Endothelial cell of umbilical vein (primary cell): ENCODE results near the gene PROC. TPM values are rescaled to one million over a fixed set of nuclear protein-coding genes. Genes with fewer than 3 reads are reported as not detected.

Source experiments
- BruUV-seq: library from RNA; stranded (reverse); fragments of 400-500 nt; replicated peaks from 2 replicates; lab custom pipeline; 2021; lab: Mats Ljungman, UMichigan
- CTCF ChIA-PET: fragments of 300-600, 350-600 bp; sonication (Branson Sonifier 250); formaldehyde crosslinking; loops from one replicate; lab custom pipeline; 2021; ENCODE audit warnings: antibody characterized with exemption, inconsistent platforms; lab: Charles Lee
- POLR2A ChIA-PET: fragments of 300-600, 350-600 bp; sonication (Branson Sonifier 250); formaldehyde crosslinking; loops from one replicate; lab custom pipeline; 2021; ENCODE audit warnings: antibody characterized with exemption, inconsistent platforms; lab: Charles Lee
- DNase-seq: peaks from one replicate; pipeline ENCODE4 v3.0.0-alpha.2; 2011; ENCODE audit warnings: low read depth, low spot score
- FAIRE-seq: peaks from 2 replicates; lab custom pipeline; 2011; peaks lifted over from hg19 to GRCh38; lab: Jason Lieb, UNC
- H2AFZ ChIP-seq: 2 replicates; pipeline ENCODE4 v1.6.0; 2012; ENCODE audit warnings: low read depth, low read length, control low read depth, inconsistent platforms
- H3K27ac ChIP-seq: 2 replicates; pipeline ENCODE4 v1.5.1; 2011; ENCODE audit warnings: low read depth, mild to moderate bottlenecking, control low read depth, low read length, moderate library complexity; ENCODE audit not compliant: insufficient read depth
- H3K27me3 ChIP-seq, 2 experiments: 2 replicates each; pipeline versions ENCODE4 v1.6.0 to v1.6.1; 2011; ENCODE audit warnings: low read length in 2 of 2, mixed read lengths in 1 of 2; ENCODE audit not compliant: control insufficient read depth in 2 of 2, insufficient read depth in 2 of 2
- H3K36me3 ChIP-seq, 2 experiments: 2 replicates in 1 of 2; 3 replicates in 1 of 2; pipeline ENCODE4 v1.5.1; 2011; ENCODE audit warnings: low read length in 2 of 2, mild to moderate bottlenecking in 1 of 2, moderate library complexity in 1 of 2; ENCODE audit not compliant: control insufficient read depth in 2 of 2, insufficient read depth in 2 of 2; ENCODE audit errors: extremely low read depth in 1 of 2
- H3K4me1 ChIP-seq: 3 replicates; pipeline ENCODE4 v1.5.1; 2011; ENCODE audit warnings: mild to moderate bottlenecking, low read length; ENCODE audit not compliant: control insufficient read depth, insufficient read depth; ENCODE audit errors: extremely low read depth
- H3K4me2 ChIP-seq: 2 replicates; pipeline ENCODE4 v1.6.1; 2011; ENCODE audit warnings: low read length, control low read depth, mixed read lengths; ENCODE audit not compliant: insufficient read depth
- H3K4me3 ChIP-seq, 3 experiments: fragments of 200-600 bp in 1 of 3; sonication (generic), shearing (Covaris generic) in 1 of 3; replicated peaks in 1 of 3; 2 replicates each; pipeline ENCODE4 v1.5.1; 2011 to 2016; ENCODE audit warnings: control low read depth in 3 of 3, low read length in 3 of 3, mild to moderate bottlenecking in 2 of 3, inconsistent platforms in 1 of 3, low read depth in 1 of 3, moderate library complexity in 1 of 3; ENCODE audit not compliant: insufficient read depth in 1 of 3
- H3K79me2 ChIP-seq: 2 replicates; pipeline ENCODE4 v1.6.0; 2012; ENCODE audit warnings: low read length, inconsistent platforms; ENCODE audit not compliant: control insufficient read depth, insufficient read depth
- H3K9ac ChIP-seq: replicated peaks from 2 replicates; pipeline ENCODE3; 2011; ENCODE audit warnings: low read length, control low read depth; ENCODE audit not compliant: insufficient read depth; ENCODE audit errors: extremely low read depth
- H3K9me1 ChIP-seq: replicated peaks from 3 replicates; pipeline ENCODE4 v1.6.0; 2011; ENCODE audit warnings: mild to moderate bottlenecking, low read length; ENCODE audit not compliant: control insufficient read depth, insufficient read depth; ENCODE audit errors: extremely low read depth
- H3K9me3 ChIP-seq: replicated peaks from 2 replicates; pipeline ENCODE4 v1.5.1; 2012; ENCODE audit warnings: low read length, inconsistent platforms; ENCODE audit not compliant: control insufficient read depth, insufficient read depth
- H4K20me1 ChIP-seq: replicated peaks from 2 replicates; pipeline ENCODE3; 2011; ENCODE audit warnings: mild to moderate bottlenecking, low read length; ENCODE audit not compliant: control insufficient read depth, insufficient read depth; ENCODE audit errors: extremely low read depth
- EZH2 ChIP-seq: IDR thresholded peaks from 2 replicates; pipeline ENCODE4 v1.6.1; 2012; ENCODE audit warnings: borderline replicate concordance, low read depth, mild to moderate bottlenecking, moderate library complexity, low read length, inconsistent platforms; ENCODE audit not compliant: severe bottlenecking
- FOS ChIP-seq: IDR thresholded peaks from 2 replicates; pipeline ENCODE4 v1.6.1; 2011; ENCODE audit warnings: mild to moderate bottlenecking, low read length, moderate library complexity, borderline replicate concordance; ENCODE audit not compliant: insufficient read depth
- GATA2 ChIP-seq: IDR thresholded peaks from 2 replicates; pipeline ENCODE4 v1.7.0; 2011; ENCODE audit warnings: low read depth, mild to moderate bottlenecking, moderate library complexity, mixed read lengths, low read length; ENCODE audit not compliant: insufficient read length, insufficient read depth
- JUN ChIP-seq: IDR thresholded peaks from 2 replicates; pipeline ENCODE4 v1.6.1; 2011; ENCODE audit warnings: borderline replicate concordance, low read depth; ENCODE audit not compliant: insufficient read length, insufficient read depth
- MAX ChIP-seq: IDR thresholded peaks from 2 replicates; pipeline ENCODE4 v1.6.1; 2011; ENCODE audit not compliant: insufficient read depth, insufficient read length
- MYC ChIP-seq: IDR thresholded peaks from one replicate; pipeline ENCODE4 v1.6.1; 2011; ENCODE audit warnings: mild to moderate bottlenecking, low read depth, low read length
- POLR2A ChIP-seq: IDR thresholded peaks from 2 replicates; pipeline ENCODE4 v1.6.1; 2012; ENCODE audit warnings: low read depth, mild to moderate bottlenecking, control low read depth, low read length
- POLR2AphosphoS5 ChIP-seq: IDR thresholded peaks from 2 replicates; pipeline ENCODE4 v1.6.1; 2012; ENCODE audit warnings: low read depth, mild to moderate bottlenecking, control low read depth, low read length, moderate library complexity; ENCODE audit not compliant: insufficient read depth
- dilution Hi-C: fragments of 300-500 bp; cut with MboI; formaldehyde crosslinking; loops from one replicate; pipeline ENCODE4 v1.15.0; 2019; ENCODE audit warnings: low sequenced_read_pairs; ENCODE audit not compliant: extremely low pct_ligation_motif_present
- intact Hi-C: fragments of 100-400 bp; cut with micrococcal nuclease; formaldehyde crosslinking; loops from one replicate; pipeline ENCODE4 v1.10.0; 2022
- polyA plus RNA-seq, 4 experiments: library from polyadenylated mRNA; depleted of rRNA in 3 of 4; stranded (reverse) in 3 of 4; unstranded in 1 of 4; fragments of >200 nt; gene quantifications; 2 replicates each; pipeline versions ENCODE4 v1.2.1 to v1.2.3, GENCODE V29; 2011 to 2012; ENCODE audit warnings: missing spikeins in 1 of 4
- total RNA-seq: library from RNA; stranded (reverse); gene quantifications from 2 replicates; pipeline ENCODE4 v1.2.3, GENCODE V29; 2021
- TF ChIP-seq, protein P1 (sequence below), 2 donors: IDR thresholded peaks; 1 replicate in 1 of 2; 2 replicates in 1 of 2; pipeline ENCODE4 v1.5.1; 2011; ENCODE audit warnings: low read length in 2 of 2, mild to moderate bottlenecking in 2 of 2, moderate library complexity in 2 of 2, control low read depth in 1 of 2, inconsistent platforms in 1 of 2, low read depth in 1 of 2; ENCODE audit not compliant: insufficient read depth in 1 of 2; ENCODE audit errors: extremely low read depth in 1 of 2

The PROC gene
- total and polyA plus RNA-seq, 2 donors (not counting 3 experiments of a cell fraction or from before 2014, with no cell fraction given) = not detected

DNA sequence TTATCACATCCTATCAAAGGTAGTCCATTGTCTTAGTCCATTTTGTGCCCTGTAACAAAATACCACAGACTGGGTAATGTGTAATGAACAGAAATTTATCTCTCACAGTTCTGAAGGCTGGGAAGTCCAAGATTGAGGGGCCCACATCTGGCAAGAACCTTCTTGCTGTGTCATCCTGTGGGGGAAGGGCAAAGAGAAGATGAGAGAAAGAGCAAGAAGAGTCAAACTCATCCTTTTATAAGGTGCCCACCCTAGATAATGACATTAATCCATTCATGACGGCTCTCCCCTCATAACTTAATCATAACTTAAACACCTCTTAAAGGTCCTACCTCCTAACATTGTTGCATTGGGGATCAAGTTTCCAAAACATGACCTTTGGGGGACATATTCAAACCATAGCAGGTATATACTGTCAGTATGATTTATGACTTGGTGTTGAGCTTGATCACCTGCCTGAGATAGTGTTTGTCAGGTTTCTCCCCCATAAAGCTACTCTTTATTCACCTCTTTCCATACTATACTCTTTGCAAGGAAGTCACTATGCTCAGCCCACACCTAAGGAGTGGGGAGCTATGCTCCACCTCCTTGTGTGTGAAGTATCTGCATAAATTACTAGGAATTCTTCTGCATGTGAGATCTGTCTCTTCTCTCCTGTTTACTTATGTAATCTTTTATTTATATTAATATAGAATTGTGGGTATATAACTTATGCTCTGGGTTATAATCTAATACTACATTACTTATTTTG lies 25.2 kb upstream of the PROC start:
- BruUV-seq = no TSS peak
- CTCF ChIA-PET = no interaction called here

More for the DNA sequence above, 25.2 kb upstream of the PROC start:
- intact Hi-C loops (no loop called here), dilution Hi-C loops (no loop called here)
- no peaks in the 10 kb centered on the region for H4K20me1 ChIP-seq
- FAIRE-seq (no peak), DNase-seq (no peak)
- H3K4me3 ChIP-seq = no peak overlapping the region
- no peak overlapping the region for H3K27ac ChIP-seq
- no peak overlapping the region for H3K9ac ChIP-seq
- H3K4me1 ChIP-seq = peaks cover 7% of the 10 kb centered on the region
- no peak overlapping the region for H3K4me2 ChIP-seq
- TF ChIP-seq FOS = no peak
- TF ChIP-seq, protein P1, sequence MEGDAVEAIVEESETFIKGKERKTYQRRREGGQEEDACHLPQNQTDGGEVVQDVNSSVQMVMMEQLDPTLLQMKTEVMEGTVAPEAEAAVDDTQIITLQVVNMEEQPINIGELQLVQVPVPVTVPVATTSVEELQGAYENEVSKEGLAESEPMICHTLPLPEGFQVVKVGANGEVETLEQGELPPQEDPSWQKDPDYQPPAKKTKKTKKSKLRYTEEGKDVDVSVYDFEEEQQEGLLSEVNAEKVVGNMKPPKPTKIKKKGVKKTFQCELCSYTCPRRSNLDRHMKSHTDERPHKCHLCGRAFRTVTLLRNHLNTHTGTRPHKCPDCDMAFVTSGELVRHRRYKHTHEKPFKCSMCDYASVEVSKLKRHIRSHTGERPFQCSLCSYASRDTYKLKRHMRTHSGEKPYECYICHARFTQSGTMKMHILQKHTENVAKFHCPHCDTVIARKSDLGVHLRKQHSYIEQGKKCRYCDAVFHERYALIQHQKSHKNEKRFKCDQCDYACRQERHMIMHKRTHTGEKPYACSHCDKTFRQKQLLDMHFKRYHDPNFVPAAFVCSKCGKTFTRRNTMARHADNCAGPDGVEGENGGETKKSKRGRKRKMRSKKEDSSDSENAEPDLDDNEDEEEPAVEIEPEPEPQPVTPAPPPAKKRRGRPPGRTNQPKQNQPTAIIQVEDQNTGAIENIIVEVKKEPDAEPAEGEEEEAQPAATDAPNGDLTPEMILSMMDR (IDR thresholded peaks at IDR 0.05; ENCODE audit: extremely low read depth in 1 of 2, insufficient read depth in 1 of 2, low read depth in 1 of 2, low read length in 2 of 2) = no peak
- TF ChIP-seq MAX = no peak
- TF ChIP-seq EZH2 = no peak
- no peak for TF ChIP-seq GATA2
- no peak for TF ChIP-seq POLR2AphosphoS5
- TF ChIP-seq MYC = no peak
- no peak for TF ChIP-seq POLR2A
- no peak for TF ChIP-seq JUN
- no peaks in the 10 kb centered on the region for H3K27me3 ChIP-seq
- no peak overlapping the region for H2AFZ ChIP-seq
- no peaks in the 10 kb centered on the region for H3K9me3 ChIP-seq
- POLR2A ChIA-PET = no interaction called here
- H3K36me3 ChIP-seq = no peaks in the 10 kb centered on the region
- no peaks in the 10 kb centered on the region for H3K79me2 ChIP-seq
- H3K9me1 ChIP-seq = no peaks in the 10 kb centered on the region
